CD4-positive, CD25-positive, alpha-beta regulatory T cell (primary cell): Measurements from ENCODE around the gene FBXW9. TPM values are rescaled to one million over a fixed set of nuclear protein-coding genes. Genes with fewer than 3 reads are reported as not detected.
"Not testable (repeated sequence)": the region's sequence is repeated elsewhere in the genome, so short reads cannot be mapped to it uniquely, and the experiment has no call there.

ENCODE experiments used
- ATAC-seq, 2 donors: fragments of 150-1000 bp; cut with Tn5 transposase; one replicate each; pipeline ENCODE4 v1.10.0; 2021; ENCODE audit warnings: low read depth in 2 of 2, moderate number of reproducible peaks in 2 of 2, moderate library complexity in 1 of 2
- DNase-seq, 3 donors: peaks; one replicate each; pipeline versions ENCODE4 v3.0.0 to v3.0.0-alpha.2; 2012 to 2022; ENCODE audit warnings: mixed read lengths in 1 of 3
- H3K27ac ChIP-seq: one replicate; pipeline ENCODE4 v1.7.0; 2013; ENCODE audit warnings: mild to moderate bottlenecking, low read length; ENCODE audit not compliant: insufficient read depth, poor library complexity, severe bottlenecking
- H3K27me3 ChIP-seq: one replicate; pipeline ENCODE4 v1.7.0; 2013; ENCODE audit warnings: low read length; ENCODE audit not compliant: control insufficient read depth, insufficient read depth
- H3K36me3 ChIP-seq: one replicate; pipeline ENCODE4 v1.7.0; 2013; ENCODE audit warnings: mild to moderate bottlenecking, low read length, moderate library complexity; ENCODE audit not compliant: control insufficient read depth, insufficient read depth
- H3K4me1 ChIP-seq: 2 replicates; pipeline ENCODE4 v1.7.0; 2013; ENCODE audit warnings: mild to moderate bottlenecking, low read length; ENCODE audit not compliant: insufficient read depth, control insufficient read depth, poor library complexity, severe bottlenecking
- H3K4me3 ChIP-seq: one replicate; pipeline ENCODE4 v1.7.0; 2013; ENCODE audit warnings: low read depth, mild to moderate bottlenecking, low read length, moderate library complexity
- H3K9me3 ChIP-seq, 2 experiments: 1 replicate in 1 of 2; 2 replicates in 1 of 2; pipeline ENCODE4 v1.7.0; 2013; ENCODE audit warnings: low read length in 2 of 2, mild to moderate bottlenecking in 1 of 2, moderate library complexity in 1 of 2; ENCODE audit not compliant: control insufficient read depth in 2 of 2
- H3K27ac Mint-ChIP-seq, 3 donors: one replicate each; pipeline ENCODE4 v1.8.0; 2020 to 2022; ENCODE audit warnings: mild to moderate bottlenecking in 3 of 3, mixed read lengths in 3 of 3, moderate library complexity in 2 of 3
- H3K27me3 Mint-ChIP-seq: one replicate; pipeline ENCODE4 v1.8.0; 2022; ENCODE audit warnings: mild to moderate bottlenecking, mixed read lengths
- H3K36me3 Mint-ChIP-seq: one replicate; pipeline ENCODE4 v1.8.0; 2020; ENCODE audit warnings: mixed read lengths
- H3K4me1 Mint-ChIP-seq, 4 donors: one replicate each; pipeline ENCODE4 v1.8.0; 2020 to 2022; ENCODE audit warnings: mixed read lengths in 4 of 4, mild to moderate bottlenecking in 1 of 4
- H3K4me3 Mint-ChIP-seq, 4 donors: one replicate each; pipeline ENCODE4 v1.8.0; 2020 to 2022; ENCODE audit warnings: mild to moderate bottlenecking in 4 of 4, mixed read lengths in 4 of 4, moderate library complexity in 3 of 4
- H3K9me3 Mint-ChIP-seq, 7 donors: one replicate each; pipeline ENCODE4 v1.8.0; 2020 to 2022; ENCODE audit warnings: mixed read lengths in 7 of 7, mild to moderate bottlenecking in 3 of 7, moderate library complexity in 2 of 7
- polyA plus RNA-seq, 4 donors: library from polyadenylated mRNA; unstranded; fragments of 300-500 nt; fragmentation: Illumina TruSeq; gene quantifications; one replicate each; pipeline ENCODE4 v1.2.3, GENCODE V29; 2021
- total RNA-seq: library from RNA; stranded (reverse); gene quantifications from one replicate; pipeline ENCODE4 v1.2.3, GENCODE V29; 2022

FBXW9 gene
- total and polyA plus RNA-seq, 5 donors from 2014 or later, result 1.7 to 8.1 (median 6.5) TPM

GRCh38 chr19:12689012-12689411, 7.4 kb downstream of the FBXW9 start:
- ATAC-seq, result no peak
- Mint-ChIP-seq H3K36me3 (no peaks in the 10 kb centered on the region), H3K4me3 (peak overlapping the region in 1 of 4 donors; percentile 52), H3K27me3 (no peaks in the 10 kb centered on the region), H3K9me3 (peaks cover 0 to 2% (median 0%) of the 10 kb centered on the region in 7 donors), H3K27ac (no peak overlapping the region), H3K4me1 (no peaks in the 10 kb centered on the region)
- H3K27me3 ChIP-seq, result no peaks in the 10 kb centered on the region
- DNase-seq, result no peak
- no peaks in the 10 kb centered on the region for H3K4me1 ChIP-seq
- no peak overlapping the region for H3K27ac ChIP-seq
- no peak overlapping the region for H3K4me3 ChIP-seq
- no peaks in the 10 kb centered on the region for H3K36me3 ChIP-seq
- no peaks in the 10 kb centered on the region for H3K9me3 ChIP-seq

GRCh38 chr19:12687496-12688196, 8.8 kb downstream of the FBXW9 start, which contains the start of gene GNG14:
Gene GNG14, plus strand, starts transcription at chr19:12687998. Its CDS starts 51 bp downstream, at chr19:12688049.
- H3K4me1 ChIP-seq, result no peaks in the 10 kb centered on the region
- DNase-seq, result no peak
- ATAC-seq, result no peak
- peaks cover 0 to 2% (median 0%) of the 10 kb centered on the region in 7 donors for H3K9me3 Mint-ChIP-seq
- H3K9me3 ChIP-seq, result no peaks in the 10 kb centered on the region
- H3K4me3 ChIP-seq, result no peak within 1 kb of the TSS
- no peak within 1 kb of the TSS for H3K27ac ChIP-seq
- no peaks in the 10 kb centered on the region for H3K36me3 ChIP-seq
- no peaks in the 10 kb centered on the region for H3K36me3 Mint-ChIP-seq
- H3K27me3 ChIP-seq, result no peaks in the 10 kb centered on the region
- no peak within 1 kb of the TSS for H3K27ac Mint-ChIP-seq
- H3K27me3 Mint-ChIP-seq, result no peaks in the 10 kb centered on the region
- no peaks in the 10 kb centered on the region for H3K4me1 Mint-ChIP-seq
- peak within 1 kb of the TSS in 2 of 4 donors; percentile 25 to 69 for H3K4me3 Mint-ChIP-seq

- Histone ChIP-seq H3K36me3 (no peaks in the 10 kb centered on the region), H3K27ac (no peak overlapping the region), H3K4me1 (peaks cover 8% of the 10 kb centered on the region), H3K27me3 (no peaks in the 10 kb centered on the region), H3K4me3 (no peak overlapping the region), H3K9me3 (no peaks in the 10 kb centered on the region)
- H3K4me1 Mint-ChIP-seq, result peaks cover 4 to 11% (median 9%) of the 10 kb centered on the region in 4 donors
- H3K27ac Mint-ChIP-seq, result peak overlapping the region in 1 of 3 donors; percentile 46
- H3K36me3 Mint-ChIP-seq, result peaks cover 5% of the 10 kb centered on the region
- no peak for DNase-seq
- no peak for ATAC-seq
- H3K4me3 Mint-ChIP-seq, result peak overlapping the region in 2 of 4 donors; percentile 38 to 73
- peaks cover 0 to 2% (median 0%) of the 10 kb centered on the region in 7 donors for H3K9me3 Mint-ChIP-seq
- peaks cover 10% of the 10 kb centered on the region for H3K27me3 Mint-ChIP-seq
Observed at GRCh38 chr19:12685831-12686230, 10.6 kb downstream of the FBXW9 start.

GRCh38 chr19:12681074-12681987, 15.1 kb downstream of the FBXW9 start, which contains the start of gene DHPS:
Gene DHPS, minus strand, starts transcription at chr19:12681880. Its CDS starts 114 bp downstream, at chr19:12681766.
- ATAC-seq (peak; percentile 80 to 83), DNase-seq (peak; percentile 89 to 99 (median 94))
- peaks cover 9 to 36% (median 18%) of the 10 kb centered on the region in 4 donors for H3K4me1 Mint-ChIP-seq
- H3K4me3 ChIP-seq, result peak within 1 kb of the TSS; percentile 81
- H3K36me3 Mint-ChIP-seq, result peaks cover 25% of the 10 kb centered on the region
- no peaks in the 10 kb centered on the region for H3K27me3 ChIP-seq
- H3K9me3 Mint-ChIP-seq, result peaks cover 0 to 2% (median 0%) of the 10 kb centered on the region in 7 donors
- no peaks in the 10 kb centered on the region for H3K9me3 ChIP-seq
- peaks cover 14% of the 10 kb centered on the region for H3K4me1 ChIP-seq
- H3K27me3 Mint-ChIP-seq, result peaks cover 14% of the 10 kb centered on the region
- H3K27ac Mint-ChIP-seq, result peak within 1 kb of the TSS; percentile 95 to 100 (median 97)
- H3K36me3 ChIP-seq, result peaks cover 28% of the 10 kb centered on the region
- H3K4me3 Mint-ChIP-seq, result peak within 1 kb of the TSS; percentile 95 to 100 (median 98)
- H3K27ac ChIP-seq, result peak within 1 kb of the TSS; percentile 97

- peak overlapping the region; percentile 48 to 73 (median 66) for H3K4me3 Mint-ChIP-seq
- peaks cover 41% of the 10 kb centered on the region for H3K36me3 ChIP-seq
Observed at GRCh38 chr19:12680034-12680433, 16.4 kb downstream of the FBXW9 start.

GRCh38 chr19:12678039-12678438, 18.4 kb downstream of the FBXW9 start:
- Mint-ChIP-seq H3K4me1 (peaks cover 9 to 41% (median 20%) of the 10 kb centered on the region in 4 donors), H3K27me3 (peaks cover 14% of the 10 kb centered on the region), H3K36me3 (peaks cover 32% of the 10 kb centered on the region)
- not testable (repeated sequence) for H3K4me3 ChIP-seq, H3K27me3 ChIP-seq, H3K9me3 Mint-ChIP-seq, H3K27ac Mint-ChIP-seq, H3K9me3 ChIP-seq, H3K27ac ChIP-seq, ATAC-seq, H3K4me3 Mint-ChIP-seq, DNase-seq
- Histone ChIP-seq H3K36me3 (peaks cover 50% of the 10 kb centered on the region), H3K4me1 (peaks cover 14% of the 10 kb centered on the region)

More at GRCh38 chr19:12680034-12680433, 16.4 kb downstream of the FBXW9 start:
- Mint-ChIP-seq H3K27me3 (peaks cover 14% of the 10 kb centered on the region), H3K9me3 (peaks cover 0 to 2% (median 0%) of the 10 kb centered on the region in 7 donors), H3K27ac (peak overlapping the region in 2 of 3 donors; percentile 20 to 59), H3K4me1 (peaks cover 9 to 38% (median 20%) of the 10 kb centered on the region in 4 donors), H3K36me3 (peaks cover 27% of the 10 kb centered on the region)
- Histone ChIP-seq H3K9me3 (no peaks in the 10 kb centered on the region), H3K4me1 (peaks cover 14% of the 10 kb centered on the region), H3K27ac (no peak overlapping the region), H3K27me3 (no peaks in the 10 kb centered on the region), H3K4me3 (no peak overlapping the region)
- DNase-seq (no peak), ATAC-seq (no peak)

GRCh38 chr19:12676928-12677327, 19.5 kb downstream of the FBXW9 start:
- H3K36me3 ChIP-seq, result peaks cover 54% of the 10 kb centered on the region
- no peaks in the 10 kb centered on the region for H3K9me3 Mint-ChIP-seq

More at GRCh38 chr19:12676928-12677327, 19.5 kb downstream of the FBXW9 start:
- H3K27me3 Mint-ChIP-seq, result peaks cover 14% of the 10 kb centered on the region
- no peak for DNase-seq
- H3K4me3 Mint-ChIP-seq, result peak overlapping the region in 3 of 4 donors; percentile 29 to 88 (median 73)
- peaks cover 35% of the 10 kb centered on the region for H3K36me3 Mint-ChIP-seq
- Histone ChIP-seq H3K4me1 (peaks cover 14% of the 10 kb centered on the region), H3K9me3 (no peaks in the 10 kb centered on the region), H3K27me3 (no peaks in the 10 kb centered on the region), H3K4me3 (no peak overlapping the region), H3K27ac (no peak overlapping the region)
- peaks cover 9 to 44% (median 22%) of the 10 kb centered on the region in 4 donors for H3K4me1 Mint-ChIP-seq
- ATAC-seq, result no peak
- peak overlapping the region in 2 of 3 donors; percentile 73 to 94 for H3K27ac Mint-ChIP-seq
